ENCODE measurements around the gene TTYH1.

GRCh38 chr19:54462047-54462654 lies 46.9 kb downstream of the TTYH1 start:
- TF ChIP-seq JUNB (IDR thresholded peaks at IDR 0.05): no peak
- TF ChIP-seq REST (IDR thresholded peaks at IDR 0.05): no peak
- no peak for TF ChIP-seq CTCF (IDR thresholded peaks at IDR 0.05)
- no peak for TF ChIP-seq EHMT2 (IDR thresholded peaks at IDR 0.05; ENCODE audit: low read depth)
- no peak for TF ChIP-seq EP300 (IDR thresholded peaks at IDR 0.05)
- no peak for TF ChIP-seq MAX (IDR thresholded peaks at IDR 0.05)
- TF ChIP-seq GATA3 (IDR thresholded peaks at IDR 0.05; ENCODE audit: borderline replicate concordance): no peak; the same call in 1 of the 2 replicates
- no peak for TF ChIP-seq RAD21 (conservative IDR thresholded peaks at IDR 0.05 in 1 of 2, IDR thresholded peaks at IDR 0.05 in 1 of 2)
- TF ChIP-seq RFX5 (IDR thresholded peaks at IDR 0.05): no peak
- TF ChIP-seq USF2 (IDR thresholded peaks at IDR 0.05): no peak
